ENCODE data around the gene TAS1R3. TPM values are rescaled to one million over a fixed set of nuclear protein-coding genes. Genes with fewer than 3 reads are reported as not detected.

Gene TAS1R3
- total RNA-seq, 2 donors from 2014 or later = 0.30 to 0.35 TPM

DNA sequence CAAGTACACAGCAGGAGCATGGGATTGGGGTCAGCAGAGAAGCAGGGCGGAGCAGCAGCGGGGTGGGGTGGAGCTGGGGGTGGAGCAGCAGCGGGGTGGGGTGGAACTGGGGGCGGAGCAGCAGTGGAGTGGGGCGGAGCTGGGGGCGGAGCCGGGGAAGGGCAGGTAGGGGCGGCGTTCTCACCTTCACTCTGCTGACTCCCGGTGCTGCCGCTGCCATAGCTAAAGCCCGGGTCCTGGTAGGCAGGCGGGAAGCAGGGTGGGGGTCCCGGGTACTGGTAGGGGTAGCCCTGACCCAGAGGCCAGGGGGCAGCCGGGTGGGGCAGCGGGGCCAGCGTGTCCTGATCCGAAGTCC, 6.7 kb downstream of the TAS1R3 start:
- Histone ChIP-seq H3K4me1 (peaks cover 0 to 5% of the 10 kb centered on the region in 2 donors), H3K27ac (no peak overlapping the region), H3K9me3 (no peaks in the 10 kb centered on the region), H3K27me3 (no peaks in the 10 kb centered on the region), H3K4me3 (no peak overlapping the region), H3K36me3 (peaks cover 34% of the 10 kb centered on the region)
- DNase-seq (ENCODE audit: low spot score) = no peak
- no peak for TF ChIP-seq CTCF (IDR thresholded peaks at IDR 0.05)

DNA sequence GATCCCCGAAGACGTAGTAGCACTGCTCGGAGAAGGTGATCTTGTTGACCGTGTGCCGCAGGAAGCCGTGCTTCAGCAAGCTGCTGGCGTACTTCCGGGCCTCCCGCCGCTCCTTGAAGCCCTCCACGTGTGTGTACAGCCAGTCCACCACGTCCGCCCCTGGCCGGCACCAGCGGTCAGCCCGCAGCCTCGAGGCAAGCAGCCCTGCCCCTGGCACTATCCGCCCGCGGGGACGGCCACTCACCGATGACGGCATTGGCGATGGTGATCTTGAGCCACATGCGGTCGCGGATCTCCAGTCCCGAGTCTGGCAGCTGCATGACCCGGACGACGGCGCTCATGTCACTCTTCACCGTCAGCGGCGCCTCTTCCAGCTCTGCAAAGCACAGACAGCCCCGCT, 7.2 kb downstream of the TAS1R3 start:
- H3K9me3 ChIP-seq = no peaks in the 10 kb centered on the region
- TF ChIP-seq CTCF (IDR thresholded peaks at IDR 0.05) = no peak
- H3K27me3 ChIP-seq = no peaks in the 10 kb centered on the region
- DNase-seq (ENCODE audit: low spot score) = no peak
- no peak overlapping the region for H3K4me3 ChIP-seq
- H3K27ac ChIP-seq = no peak overlapping the region
- H3K4me1 ChIP-seq = peaks cover 0 to 5% of the 10 kb centered on the region in 2 donors
- H3K36me3 ChIP-seq = peaks cover 34% of the 10 kb centered on the region

DNA sequence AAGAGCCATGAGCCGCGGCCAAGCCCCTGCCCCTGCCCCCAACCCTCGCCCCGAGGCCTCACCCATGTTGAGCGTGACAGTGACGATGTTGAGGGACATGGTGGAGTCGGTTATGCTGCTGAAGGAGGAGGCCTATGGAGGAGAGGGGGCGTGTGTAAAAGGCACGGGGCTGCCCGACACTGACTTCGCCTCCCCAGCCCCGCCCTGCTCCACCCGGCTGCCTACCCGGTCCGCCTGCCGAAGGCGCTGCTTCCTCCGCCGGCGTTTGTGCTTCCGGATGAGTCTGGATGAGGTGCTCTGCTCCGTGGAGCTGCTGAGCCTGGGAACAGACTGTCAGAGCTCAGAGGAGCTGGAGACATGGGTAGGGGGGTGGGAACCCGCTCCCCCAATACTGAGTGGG, 9.1 kb downstream of the TAS1R3 start:
- no peaks in the 10 kb centered on the region for H3K27me3 ChIP-seq
- no peak for DNase-seq (ENCODE audit: low spot score)
- peaks cover 0 to 12% of the 10 kb centered on the region in 2 donors for H3K4me1 ChIP-seq
- no peak overlapping the region for H3K27ac ChIP-seq
- H3K4me3 ChIP-seq = no peak overlapping the region
- no peaks in the 10 kb centered on the region for H3K9me3 ChIP-seq
- TF ChIP-seq CTCF (IDR thresholded peaks at IDR 0.05) = no peak
- H3K36me3 ChIP-seq = peaks cover 34% of the 10 kb centered on the region

- Histone ChIP-seq H3K9me3 (no peaks in the 10 kb centered on the region), H3K27me3 (no peaks in the 10 kb centered on the region), H3K27ac (no peak overlapping the region), H3K4me1 (peaks cover 0 to 20% of the 10 kb centered on the region in 2 donors), H3K36me3 (peaks cover 34% of the 10 kb centered on the region), H3K4me3 (no peak overlapping the region)
- TF ChIP-seq CTCF (IDR thresholded peaks at IDR 0.05) = no peak
- no peak for DNase-seq (ENCODE audit: low spot score)
Observed at GRCh38 chr1:1340791-1341548, 9.9 kb downstream of the TAS1R3 start.

DNA sequence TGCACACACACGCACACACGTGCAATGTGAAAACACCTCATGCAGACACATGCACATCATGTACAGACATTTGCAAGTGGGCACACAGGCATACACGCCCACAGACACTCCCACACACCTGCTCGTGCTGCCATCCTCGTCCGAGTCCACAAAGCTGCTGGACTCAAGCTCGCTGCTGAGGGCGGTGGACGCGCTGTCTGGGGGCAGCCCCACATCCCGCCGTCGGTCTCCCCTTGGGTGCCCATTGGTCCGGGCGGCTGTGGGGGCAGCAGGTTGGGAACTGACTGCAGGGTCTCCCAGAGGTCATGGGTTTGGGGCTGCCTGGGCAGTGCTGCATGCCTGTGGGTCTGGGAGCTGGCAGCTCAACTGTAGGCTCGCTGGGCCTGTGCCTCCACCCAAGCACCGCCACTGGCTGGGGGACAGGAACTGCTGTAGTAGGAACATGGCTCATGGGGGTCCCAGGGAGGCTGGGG, 10.5 kb downstream of the TAS1R3 start:
- Histone ChIP-seq H3K4me3 (no peak overlapping the region), H3K27ac (no peak overlapping the region), H3K4me1 (peaks cover 0 to 26% of the 10 kb centered on the region in 2 donors), H3K36me3 (peaks cover 32% of the 10 kb centered on the region), H3K9me3 (no peaks in the 10 kb centered on the region), H3K27me3 (no peaks in the 10 kb centered on the region)
- no peak for TF ChIP-seq CTCF (IDR thresholded peaks at IDR 0.05)
- no peak for DNase-seq (ENCODE audit: low spot score)

All from right atrium auricular region (tissue), 2 donors.